Renal cortical epithelial cell (primary cell): Measurements from ENCODE around the gene KRT26. TPM values are rescaled to one million over a fixed set of nuclear protein-coding genes. Genes with fewer than 3 reads are reported as not detected.
"Not testable (repeated sequence)": the region's sequence is repeated elsewhere in the genome, so short reads cannot be mapped to it uniquely, and the experiment has no call there.

Experiments
- DNase-seq: peaks from one replicate; pipeline ENCODE4 v3.0.0-alpha.2; 2011; ENCODE audit warnings: low read depth
- total RNA-seq: library from RNA; depleted of rRNA; stranded (reverse); fragments of >200 nt; gene quantifications from 2 replicates; pipeline ENCODE4 v1.2.3, GENCODE V29; 2014

The KRT26 gene
- total RNA-seq: not detected in 2 replicates

- DNase-seq: no peak
Measured at GRCh38 chr17:40772101-40772500, at the start of gene KRT26. KRT26 (minus strand) TSS chr17:40772201; CDS start chr17:40772113, 88 bp downstream.

GRCh38 chr17:40821536-40821935 lies 49.5 kb upstream of the KRT26 start:
- DNase-seq: no peak

GRCh38 chr17:40820228-40820838 lies 48.3 kb upstream of the KRT26 start:
- no peak for DNase-seq

- peak; percentile 8 for DNase-seq
Measured at GRCh38 chr17:40819528-40820125, 47.6 kb upstream of the KRT26 start.

GRCh38 chr17:40818733-40819527 lies 46.9 kb upstream of the KRT26 start:
- DNase-seq: peak; percentile 52

- no peak for DNase-seq
Measured at GRCh38 chr17:40818343-40818732, 46.3 kb upstream of the KRT26 start.

- DNase-seq: no peak
Measured at GRCh38 chr17:40817103-40817682, 45.2 kb upstream of the KRT26 start.

- DNase-seq: no peak
Measured at GRCh38 chr17:40816569-40816968, 44.6 kb upstream of the KRT26 start.

- DNase-seq: no peak
Measured at GRCh38 chr17:40815381-40815780, 43.4 kb upstream of the KRT26 start.

GRCh38 chr17:40814657-40815056 lies 42.7 kb upstream of the KRT26 start:
- not testable (repeated sequence) for DNase-seq

- no peak for DNase-seq
Measured at GRCh38 chr17:40813804-40814203, 41.8 kb upstream of the KRT26 start.

GRCh38 chr17:40812639-40813038 lies 40.6 kb upstream of the KRT26 start:
- DNase-seq: no peak

GRCh38 chr17:40810494-40810893 lies 38.5 kb upstream of the KRT26 start:
- peak; percentile 64 for DNase-seq

GRCh38 chr17:40809721-40810421 lies 37.9 kb upstream of the KRT26 start:
- no peak for DNase-seq

- no peak for DNase-seq
Measured at GRCh38 chr17:40806131-40806530, 34.1 kb upstream of the KRT26 start.

GRCh38 chr17:40803617-40804082 lies 31.6 kb upstream of the KRT26 start:
- DNase-seq: peak; percentile 58

- no peak for DNase-seq
Measured at GRCh38 chr17:40801157-40801556, 29.2 kb upstream of the KRT26 start.

- no peak for DNase-seq
Measured at GRCh38 chr17:40800381-40800780, 28.4 kb upstream of the KRT26 start.

GRCh38 chr17:40799859-40800258 lies 27.9 kb upstream of the KRT26 start, which contains the start of gene KRT28:
KRT28 (minus strand) TSS chr17:40799959; CDS start chr17:40799893, 66 bp downstream.
- no peak for DNase-seq

- no peak for DNase-seq
Measured at GRCh38 chr17:40796846-40797245, 24.8 kb upstream of the KRT26 start.

GRCh38 chr17:40795019-40795667 lies 23.1 kb upstream of the KRT26 start:
- no peak for DNase-seq
